Activated T-cell treated with anti-CD3 and anti-CD28 coated beads, Interleukin-2, amount 50 U/mL, for 24 hours (primary cell): Measurements from ENCODE around the gene STPG3.

Source experiments
- DNase-seq: peaks from one replicate; pipeline ENCODE4 v3.0.0-alpha.2; 2020
- H3K27ac Mint-ChIP-seq: 2 replicates; pipeline ENCODE4 v1.8.0; 2020; ENCODE audit warnings: mild to moderate bottlenecking, mixed read lengths
- H3K27me3 Mint-ChIP-seq: 2 replicates; pipeline ENCODE4 v1.8.0; 2020; ENCODE audit warnings: mixed read lengths
- H3K36me3 Mint-ChIP-seq: 2 replicates; pipeline ENCODE4 v1.8.0; 2020; ENCODE audit warnings: low read depth, mixed read lengths
- H3K4me1 Mint-ChIP-seq: 2 replicates; pipeline ENCODE4 v1.8.0; 2020; ENCODE audit warnings: low read depth, mixed read lengths
- H3K4me3 Mint-ChIP-seq: 2 replicates; pipeline ENCODE4 v1.8.0; 2020; ENCODE audit warnings: mild to moderate bottlenecking, moderate library complexity, mixed read lengths
- H3K9me3 Mint-ChIP-seq: 2 replicates; pipeline ENCODE4 v1.8.0; 2020; ENCODE audit warnings: mixed read lengths

Gene STPG3

DNA sequence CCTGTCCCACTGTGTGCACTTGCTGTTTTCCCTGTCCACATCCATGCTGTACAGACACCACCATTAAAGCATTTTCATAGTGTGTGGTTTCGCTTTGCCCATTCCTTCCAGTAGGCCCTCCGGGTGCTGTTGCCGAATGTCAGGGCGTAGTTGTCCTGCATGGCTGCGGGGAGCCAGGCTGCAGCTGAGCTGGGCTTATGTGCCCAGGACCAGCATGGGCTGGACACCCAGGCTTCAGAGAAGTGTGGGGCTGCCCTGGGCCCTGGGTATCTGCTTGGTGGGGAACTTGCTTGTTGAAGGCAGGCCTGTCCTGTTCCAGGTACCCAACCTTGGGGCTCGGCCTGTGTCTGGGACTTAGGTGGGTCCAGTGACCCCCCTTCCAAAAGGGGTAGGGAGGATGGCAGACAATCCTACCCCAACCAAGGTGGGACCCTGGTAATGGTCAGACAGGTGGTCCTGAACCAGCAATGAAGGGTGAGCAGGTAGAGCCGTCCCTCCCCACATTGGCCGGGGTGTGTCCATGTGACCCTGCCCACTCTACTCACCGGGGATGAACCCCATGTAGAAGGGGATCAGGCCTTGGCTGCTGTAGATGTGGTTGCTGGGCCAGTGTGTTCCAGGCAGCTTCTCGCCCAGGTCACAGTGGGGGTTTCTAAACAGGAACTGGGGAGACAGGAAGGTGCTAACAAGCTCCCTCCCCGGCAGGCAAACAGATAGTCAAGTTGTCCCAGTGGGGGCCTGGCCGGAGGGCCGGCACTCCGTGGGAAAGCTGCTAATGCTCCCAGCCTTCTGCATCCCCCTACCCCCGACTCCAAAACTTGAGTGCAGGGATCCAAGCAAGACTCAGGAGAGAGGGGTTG, 7.2 kb upstream of the STPG3 start:
- Mint-ChIP-seq H3K36me3 (peaks cover 34% of the 10 kb centered on the region), H3K27ac (peak overlapping the region; percentile 96)

DNA sequence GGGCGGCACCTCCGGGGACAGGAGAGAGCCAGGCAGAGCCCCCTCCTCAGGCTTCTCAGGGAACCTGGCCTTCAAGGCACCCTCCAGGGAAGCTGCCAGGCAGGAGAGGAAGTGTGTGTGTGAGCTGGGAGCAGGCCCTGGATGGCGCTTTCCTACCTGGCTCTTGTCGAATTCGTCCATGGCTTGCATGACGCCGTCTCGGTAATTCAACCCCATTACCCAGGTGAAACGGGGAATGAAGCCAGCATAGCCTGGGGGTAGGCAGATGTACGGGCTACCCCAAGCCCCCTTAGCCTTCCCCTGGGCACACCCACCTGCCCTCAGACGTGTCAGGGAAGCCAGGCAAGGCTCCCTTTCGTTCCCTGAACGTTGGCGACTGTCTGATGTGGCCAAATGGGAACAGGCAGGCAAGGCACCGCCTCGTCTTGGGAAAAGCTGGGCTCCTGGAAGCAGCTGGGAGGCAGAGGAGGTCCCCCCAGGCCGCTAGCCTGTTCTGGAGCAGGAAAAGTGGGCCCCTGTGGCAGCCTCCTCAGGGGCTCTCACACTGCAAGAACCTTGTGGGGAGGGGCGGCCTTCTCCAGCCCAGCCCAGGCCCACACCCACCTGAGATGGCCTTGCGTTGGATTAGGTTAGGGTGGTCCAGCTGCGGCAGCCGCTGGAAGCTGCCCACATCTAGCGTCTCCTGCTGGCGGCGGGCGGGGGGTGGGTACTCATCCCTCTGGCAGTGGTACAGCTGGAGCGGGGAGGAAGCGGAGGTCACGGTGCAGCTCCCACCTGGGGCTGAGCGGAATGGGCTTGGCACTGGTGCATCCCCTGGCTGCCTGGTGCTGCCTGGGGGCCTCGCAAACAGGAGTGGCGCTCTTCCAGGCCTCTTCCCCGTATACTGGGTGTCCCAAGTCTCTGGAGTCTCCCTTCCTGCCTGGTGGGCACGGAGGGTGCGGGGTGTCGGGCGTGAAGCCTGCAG, 6.3 kb upstream of the STPG3 start:
- peak overlapping the region; percentile 73 for H3K27ac Mint-ChIP-seq
- H3K4me1 Mint-ChIP-seq = peaks cover 23% of the 10 kb centered on the region
- no peak for DNase-seq
- H3K27me3 Mint-ChIP-seq = peaks cover 2% of the 10 kb centered on the region
- H3K4me3 Mint-ChIP-seq = peak overlapping the region; percentile 85
- peaks cover 30% of the 10 kb centered on the region for H3K36me3 Mint-ChIP-seq
- no peaks in the 10 kb centered on the region for H3K9me3 Mint-ChIP-seq

More for the DNA sequence above, 7.2 kb upstream of the STPG3 start:
- H3K4me3 Mint-ChIP-seq = peak overlapping the region; percentile 85
- DNase-seq = no peak
- peaks cover 2% of the 10 kb centered on the region for H3K27me3 Mint-ChIP-seq
- H3K4me1 Mint-ChIP-seq = peaks cover 29% of the 10 kb centered on the region
- no peaks in the 10 kb centered on the region for H3K9me3 Mint-ChIP-seq

DNA sequence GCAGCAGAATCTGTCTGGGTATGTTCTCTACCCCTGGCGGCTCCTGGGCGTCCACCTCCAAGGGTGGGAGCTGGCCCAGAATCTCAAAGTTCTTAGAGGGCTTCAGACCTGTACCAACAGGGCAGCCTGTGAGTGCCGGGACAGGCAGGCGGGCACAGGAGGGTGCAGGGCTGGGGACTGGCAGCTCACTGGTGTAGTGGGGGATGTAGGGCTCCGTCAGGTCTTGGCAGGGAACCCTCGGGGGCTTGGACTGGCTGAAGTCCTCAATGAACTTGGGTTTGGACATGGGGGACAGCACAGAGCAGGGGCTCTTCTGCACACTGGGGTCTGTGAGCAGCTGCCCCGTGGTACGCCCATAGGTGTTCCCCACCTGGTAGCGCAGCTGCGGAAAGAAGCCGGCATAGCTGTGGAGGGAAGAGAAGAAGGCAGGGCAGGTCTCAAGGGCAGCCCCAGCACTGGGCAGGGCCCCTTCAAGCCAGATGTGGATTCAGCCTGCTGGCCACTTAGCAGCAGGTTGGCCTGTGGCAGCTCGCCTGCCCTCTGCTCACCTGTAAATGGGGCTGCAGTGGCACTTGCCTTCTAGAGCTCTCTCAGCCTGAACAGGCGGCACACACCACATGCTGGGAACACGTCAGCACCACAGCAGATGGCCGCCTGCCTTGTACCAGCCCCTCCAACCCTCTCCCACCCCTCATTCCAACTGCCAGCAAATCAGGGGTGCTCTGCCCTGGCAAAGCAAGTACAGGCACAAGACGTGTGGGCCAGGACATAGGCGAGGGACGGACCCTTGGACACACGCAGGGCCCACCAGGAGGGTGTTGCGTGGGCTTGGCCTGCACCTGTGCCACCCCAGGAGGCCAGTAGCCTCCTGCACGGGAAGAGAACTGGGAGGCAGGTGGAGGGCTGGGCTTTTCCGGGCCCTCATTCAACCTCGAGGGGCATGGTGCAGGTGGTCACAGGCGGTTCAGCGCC, 5.3 kb upstream of the STPG3 start:
- Mint-ChIP-seq H3K4me3 (peak overlapping the region; percentile 36), H3K9me3 (no peaks in the 10 kb centered on the region), H3K36me3 (peaks cover 30% of the 10 kb centered on the region), H3K27me3 (peaks cover 2% of the 10 kb centered on the region), H3K4me1 (peaks cover 21% of the 10 kb centered on the region), H3K27ac (peak overlapping the region; percentile 73)
- no peak for DNase-seq

DNA sequence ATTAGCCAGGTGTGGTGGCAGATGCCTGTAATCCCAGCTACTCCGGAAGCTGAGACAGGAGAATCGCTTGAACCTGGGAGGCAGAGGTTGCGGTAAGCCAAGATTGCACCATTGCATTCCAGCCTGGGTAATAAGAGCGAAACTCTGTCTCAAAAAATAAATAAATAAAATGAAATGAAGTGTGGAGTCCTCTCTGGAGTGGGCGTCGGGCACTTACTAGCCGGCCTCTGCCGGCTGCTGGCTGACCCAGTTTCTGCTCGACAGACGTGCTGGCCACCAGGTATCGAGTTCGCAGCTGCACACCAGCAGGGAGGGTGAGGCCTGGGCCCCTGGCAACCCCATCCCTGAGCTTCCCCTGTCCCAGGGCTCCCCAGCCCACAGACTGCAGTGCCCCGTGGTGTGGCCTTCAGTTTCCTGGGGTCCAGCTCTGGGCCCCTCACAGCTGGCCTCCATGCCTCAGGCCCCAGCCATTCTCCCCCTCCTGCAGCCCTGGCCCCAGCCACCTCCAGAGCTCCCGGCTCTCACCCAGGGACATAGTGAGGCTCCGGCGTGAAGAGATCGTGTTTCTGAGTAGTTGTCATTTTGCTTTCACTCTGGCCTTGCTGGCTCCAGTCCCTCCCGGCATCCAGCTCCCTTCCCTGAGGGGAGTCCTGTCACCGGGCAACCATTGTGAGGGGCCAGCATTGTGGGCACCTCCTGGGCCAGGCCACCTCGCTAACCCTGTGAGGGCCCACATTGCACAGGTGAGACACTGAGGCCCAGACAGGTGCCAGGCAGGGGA, 3.8 kb upstream of the STPG3 start:
- H3K27ac Mint-ChIP-seq = peak overlapping the region; percentile 33

DNA sequence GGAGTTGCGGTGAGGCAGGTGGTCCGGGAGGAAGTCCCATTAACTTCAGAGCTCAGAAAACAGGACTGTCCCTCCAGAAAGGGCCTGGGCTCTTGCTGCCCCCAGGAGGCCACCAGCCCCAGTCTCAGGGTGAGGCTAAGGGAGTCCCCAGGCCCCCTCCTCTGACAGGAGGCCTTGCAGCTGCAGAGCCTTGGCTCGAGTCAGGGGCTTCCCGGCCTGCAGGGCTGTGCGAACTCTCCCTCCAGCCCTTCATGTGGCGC, 3.2 kb upstream of the STPG3 start:
- Mint-ChIP-seq H3K27ac (no peak overlapping the region), H3K4me3 (no peak overlapping the region), H3K4me1 (peaks cover 9% of the 10 kb centered on the region), H3K27me3 (no peaks in the 10 kb centered on the region), H3K36me3 (peaks cover 15% of the 10 kb centered on the region), H3K9me3 (no peaks in the 10 kb centered on the region)
- DNase-seq = no peak

More for the DNA sequence above, 3.8 kb upstream of the STPG3 start:
- Mint-ChIP-seq H3K27me3 (no peaks in the 10 kb centered on the region), H3K4me3 (no peak overlapping the region), H3K36me3 (peaks cover 21% of the 10 kb centered on the region), H3K4me1 (peaks cover 14% of the 10 kb centered on the region), H3K9me3 (no peaks in the 10 kb centered on the region)
- DNase-seq = no peak

DNA sequence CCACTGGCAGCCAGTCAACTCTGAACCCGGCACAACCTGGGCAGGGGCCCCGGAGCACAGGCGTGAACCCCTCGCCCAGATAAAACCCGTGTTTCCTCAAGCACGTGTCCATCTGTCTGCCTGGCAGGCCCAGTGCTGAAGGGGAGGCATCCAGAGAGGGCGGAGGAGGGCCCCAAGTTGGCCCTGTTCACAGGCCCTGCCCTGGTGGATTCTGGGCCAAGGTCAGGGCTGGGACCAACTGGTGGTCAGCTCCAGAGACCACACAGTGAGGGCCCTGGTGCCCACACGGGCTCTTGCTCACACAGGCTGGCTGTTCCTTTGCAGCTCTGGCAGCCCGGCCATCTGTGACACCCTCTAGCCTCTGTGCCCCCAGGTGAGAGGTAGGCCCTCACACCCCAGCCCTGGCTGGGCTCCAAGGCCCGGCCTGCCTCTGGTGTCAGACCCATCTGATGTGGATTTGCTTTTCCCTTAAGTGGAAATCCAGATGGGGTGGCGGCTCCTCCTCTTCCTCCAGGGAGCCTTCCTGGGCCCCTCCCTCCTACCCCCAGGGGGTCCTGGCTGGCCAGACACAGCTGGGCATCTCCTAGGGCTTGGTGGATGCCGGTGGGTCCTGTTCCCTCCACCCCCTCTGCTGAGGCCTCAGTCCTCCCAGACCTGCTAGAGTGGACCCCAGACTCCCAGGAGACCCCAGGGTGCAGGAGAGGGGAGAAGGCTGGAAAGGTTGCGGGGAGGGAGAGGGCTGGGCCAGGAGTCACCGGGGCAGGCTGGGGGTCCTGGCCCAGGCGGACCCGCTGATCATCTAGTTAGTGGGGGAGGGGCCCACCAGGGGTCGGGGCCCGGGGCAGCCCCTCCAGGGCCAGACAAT, 525 bp upstream of the STPG3 start:
- no peak for DNase-seq
- no peak overlapping the region for H3K4me3 Mint-ChIP-seq
- H3K27me3 Mint-ChIP-seq = no peaks in the 10 kb centered on the region
- peaks cover 8% of the 10 kb centered on the region for H3K4me1 Mint-ChIP-seq
- H3K27ac Mint-ChIP-seq = no peak overlapping the region
- H3K9me3 Mint-ChIP-seq = no peaks in the 10 kb centered on the region
- peaks cover under 1% of the 10 kb centered on the region for H3K36me3 Mint-ChIP-seq

DNA sequence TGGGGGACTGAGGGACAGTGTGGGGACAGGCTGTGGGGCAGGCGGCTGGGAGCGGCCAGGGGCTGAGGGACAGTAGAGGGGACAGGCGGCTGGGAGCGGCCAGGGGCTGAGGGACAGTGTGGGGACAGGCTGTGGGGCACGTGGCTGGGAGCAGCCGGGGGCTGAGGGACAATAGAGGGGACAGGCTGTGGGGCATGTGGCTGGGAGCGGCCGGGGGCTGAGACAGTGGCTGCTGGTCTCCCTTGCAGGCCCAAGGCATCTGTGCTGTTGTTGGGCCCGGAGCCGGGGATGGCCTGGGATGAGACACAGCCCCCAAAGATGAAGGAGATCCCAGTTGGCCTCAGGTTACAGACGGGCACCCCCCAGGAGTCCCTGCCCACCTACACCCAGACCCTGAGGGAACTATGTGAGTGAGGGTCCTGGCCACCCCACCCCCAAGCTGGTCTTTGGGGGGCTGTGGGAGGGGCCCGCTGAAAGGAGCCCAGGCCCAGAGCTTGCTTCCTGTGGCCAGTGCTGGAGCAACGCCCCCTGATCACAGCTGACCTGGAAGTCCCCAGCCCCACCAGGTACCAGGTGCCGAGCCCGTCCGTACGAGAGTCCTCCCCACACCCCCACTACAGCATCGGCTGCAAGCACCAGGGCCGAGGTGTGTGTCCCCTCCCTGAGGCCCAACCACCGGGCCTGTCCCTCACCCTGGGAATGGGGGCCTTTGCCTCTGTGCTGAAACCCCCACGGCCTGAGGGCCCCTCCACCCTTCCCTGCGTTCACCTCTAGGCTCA, 593 bp downstream of the STPG3 start:
- Mint-ChIP-seq H3K27me3 (no peaks in the 10 kb centered on the region), H3K4me3 (no peak overlapping the region), H3K9me3 (no peaks in the 10 kb centered on the region), H3K36me3 (peaks cover 11% of the 10 kb centered on the region), H3K4me1 (peaks cover 18% of the 10 kb centered on the region), H3K27ac (no peak overlapping the region)
- DNase-seq = no peak

DNA sequence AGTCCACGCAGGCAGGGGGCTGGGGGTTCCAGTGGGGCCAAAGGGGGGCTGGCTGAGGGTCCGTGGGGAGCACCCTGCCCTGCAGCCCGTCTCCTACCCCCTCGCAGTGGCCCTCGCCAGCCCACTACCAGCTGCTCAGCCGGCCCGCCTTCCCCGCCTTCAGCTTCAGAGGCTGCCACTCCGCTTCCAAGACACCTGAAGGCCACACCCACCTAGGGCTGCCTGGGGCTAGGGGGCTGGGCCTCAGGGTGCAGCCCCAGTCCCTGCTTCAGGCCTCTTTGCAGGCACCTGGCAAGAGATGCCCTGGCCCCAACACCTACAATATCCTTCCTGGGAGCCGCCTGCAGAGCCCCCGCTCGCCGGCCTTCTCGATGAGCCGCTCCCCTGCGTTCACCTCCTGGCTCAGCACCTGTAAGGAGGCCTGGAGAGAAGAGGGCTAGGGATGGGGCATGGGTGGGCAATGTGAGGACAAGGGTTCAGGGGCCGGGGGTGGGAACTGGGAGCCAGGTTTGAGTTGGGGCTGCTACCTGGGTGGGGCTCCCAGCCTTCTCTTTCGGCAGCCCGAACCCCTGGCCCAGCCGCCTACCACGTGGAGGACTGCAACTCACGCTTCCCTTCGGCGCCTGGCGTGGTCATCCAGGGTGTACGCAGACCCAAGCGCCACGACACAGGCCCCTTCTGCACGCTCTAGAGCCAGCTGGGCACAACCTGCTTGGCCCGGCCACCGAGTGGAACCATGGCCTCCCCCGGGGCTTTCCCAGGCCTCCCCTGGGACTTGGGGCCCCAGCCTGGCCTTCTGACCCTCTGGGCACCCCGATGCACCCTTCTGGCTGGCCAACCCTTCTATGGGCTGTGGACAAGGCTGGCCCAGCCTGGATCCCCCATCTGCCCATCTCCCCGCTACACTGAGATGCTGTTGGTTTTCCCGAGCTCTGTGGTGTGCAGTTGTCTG, 1.7 kb downstream of the STPG3 start:
- Mint-ChIP-seq H3K27me3 (no peaks in the 10 kb centered on the region), H3K36me3 (peaks cover 16% of the 10 kb centered on the region), H3K4me1 (peaks cover 23% of the 10 kb centered on the region), H3K27ac (no peak overlapping the region), H3K4me3 (no peak overlapping the region), H3K9me3 (no peaks in the 10 kb centered on the region)
- DNase-seq = no peak

DNA sequence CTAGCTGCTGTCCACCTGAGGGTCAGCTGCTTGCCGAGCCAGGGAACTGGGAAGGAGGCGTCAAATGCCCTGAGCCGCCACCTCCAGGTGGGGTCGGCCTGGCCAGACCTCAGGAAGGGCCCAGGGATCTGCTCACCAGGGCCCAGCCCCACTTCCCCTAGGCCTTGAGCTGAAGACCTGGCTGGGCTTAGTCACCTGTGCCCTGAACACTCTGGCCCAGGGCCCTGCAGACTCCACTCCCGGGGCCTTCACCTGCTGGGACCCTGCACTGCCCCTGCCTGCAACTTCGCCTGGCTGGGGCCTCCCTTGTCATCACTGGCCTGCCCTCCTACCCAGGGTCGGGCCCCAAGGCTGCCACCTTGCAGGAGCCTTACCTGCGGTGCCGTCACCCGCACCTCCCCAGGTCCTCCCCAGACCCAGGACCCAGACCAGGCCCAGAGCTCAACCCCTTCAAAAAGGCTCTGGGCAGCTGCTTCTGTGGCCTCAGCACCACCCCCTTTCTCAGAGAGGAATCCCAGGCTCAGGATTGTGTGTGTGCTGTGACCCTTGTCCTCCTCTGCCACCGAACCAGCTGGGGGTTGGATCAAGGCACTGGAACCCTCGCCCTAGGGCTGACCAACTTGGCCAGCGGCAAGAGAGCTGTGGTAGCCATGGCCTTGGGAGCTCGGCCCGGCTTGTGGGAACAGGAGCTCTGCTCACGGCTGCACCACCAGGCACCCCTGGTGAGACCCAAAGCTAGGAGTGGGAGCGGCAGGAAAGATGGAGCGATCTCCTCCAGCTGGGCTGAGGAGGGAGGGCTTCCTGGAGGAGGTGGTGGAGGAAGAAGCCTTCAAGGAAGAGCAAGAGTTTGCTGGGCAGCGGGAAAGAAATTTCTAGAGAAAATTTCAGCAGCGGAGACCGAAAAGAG, 2.9 kb downstream of the STPG3 start:
- DNase-seq = no peak
- Mint-ChIP-seq H3K36me3 (peaks cover 27% of the 10 kb centered on the region), H3K9me3 (no peaks in the 10 kb centered on the region), H3K27me3 (no peaks in the 10 kb centered on the region), H3K4me3 (peak overlapping the region; percentile 91), H3K27ac (peak overlapping the region; percentile 86), H3K4me1 (peaks cover 23% of the 10 kb centered on the region)

DNA sequence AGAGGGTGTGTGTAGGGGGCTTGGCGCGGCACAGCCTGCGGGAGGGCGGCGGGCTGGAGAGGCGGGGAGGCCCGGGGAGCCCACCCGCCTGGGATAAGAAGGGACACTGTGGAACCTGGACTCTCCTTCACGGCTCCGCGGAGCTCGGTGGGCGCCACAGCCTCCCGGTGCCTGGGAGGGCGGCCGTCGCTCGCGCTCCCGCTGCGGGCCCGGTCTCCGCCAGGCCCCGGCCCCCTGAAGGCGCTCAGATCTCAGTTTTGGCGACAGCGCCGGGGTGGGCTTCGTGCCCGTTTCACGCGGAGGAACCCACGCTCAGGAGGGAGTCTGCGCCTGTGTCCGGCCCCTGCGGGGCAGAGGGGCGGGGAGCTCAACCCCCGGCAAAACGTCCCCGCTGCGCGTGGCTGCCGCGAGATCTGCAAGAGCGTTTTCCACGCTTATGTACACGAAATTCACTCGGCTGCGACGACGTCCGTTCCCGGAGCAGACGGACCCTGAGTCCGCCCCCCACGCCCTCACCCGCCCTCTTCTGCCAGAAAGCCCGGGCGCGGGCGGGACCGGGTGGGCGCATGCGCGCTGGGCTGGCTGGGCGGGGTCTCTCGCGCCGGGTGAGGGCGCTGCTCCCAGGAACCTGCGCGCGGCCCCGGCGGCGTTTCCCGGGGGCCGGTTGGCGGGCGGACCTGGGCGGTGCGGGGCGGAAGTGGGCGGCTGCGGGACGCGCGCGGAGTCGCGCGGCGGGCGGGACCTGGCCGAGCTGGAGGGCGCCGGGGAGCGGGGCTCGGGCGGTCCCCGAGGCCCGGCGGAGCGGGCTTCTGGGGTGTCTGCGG, 3.8 kb downstream of the STPG3 start, which contains the start of gene NELFB:
TSS of gene NELFB (plus strand) at position 704 of the 824 bp plus-strand sequence.
- H3K9me3 Mint-ChIP-seq = no peaks in the 10 kb centered on the region
- DNase-seq = peak; percentile 99
- H3K4me3 Mint-ChIP-seq = peak within 1 kb of the TSS; percentile 91
- H3K4me1 Mint-ChIP-seq = peaks cover 23% of the 10 kb centered on the region
- peak within 1 kb of the TSS; percentile 89 for H3K27ac Mint-ChIP-seq
- no peaks in the 10 kb centered on the region for H3K27me3 Mint-ChIP-seq
- peaks cover 32% of the 10 kb centered on the region for H3K36me3 Mint-ChIP-seq
